Measurements from ENCODE around the gene TERF2IP. TPM values are rescaled to one million over a fixed set of nuclear protein-coding genes. Genes with fewer than 3 reads are reported as not detected.

TERF2IP gene
- total RNA-seq, 4 donors from 2014 or later = 87.0 to 127 (median 120) TPM

GRCh38 chr16:75614066-75614897 lies 33.3 kb upstream of the TERF2IP start:
- Histone ChIP-seq H3K9me3 (no peaks in the 10 kb centered on the region), H3K36me3 (peaks cover 0 to 96% (median 18%) of the 10 kb centered on the region in 3 donors), H3K4me3 (no peak overlapping the region), H3K27me3 (no peaks in the 10 kb centered on the region), H3K27ac (no peak overlapping the region), H3K4me1 (no peaks in the 10 kb centered on the region)
- no peak for DNase-seq (ENCODE audit: low spot score in 2 of 2)
- TF ChIP-seq, protein P1, sequence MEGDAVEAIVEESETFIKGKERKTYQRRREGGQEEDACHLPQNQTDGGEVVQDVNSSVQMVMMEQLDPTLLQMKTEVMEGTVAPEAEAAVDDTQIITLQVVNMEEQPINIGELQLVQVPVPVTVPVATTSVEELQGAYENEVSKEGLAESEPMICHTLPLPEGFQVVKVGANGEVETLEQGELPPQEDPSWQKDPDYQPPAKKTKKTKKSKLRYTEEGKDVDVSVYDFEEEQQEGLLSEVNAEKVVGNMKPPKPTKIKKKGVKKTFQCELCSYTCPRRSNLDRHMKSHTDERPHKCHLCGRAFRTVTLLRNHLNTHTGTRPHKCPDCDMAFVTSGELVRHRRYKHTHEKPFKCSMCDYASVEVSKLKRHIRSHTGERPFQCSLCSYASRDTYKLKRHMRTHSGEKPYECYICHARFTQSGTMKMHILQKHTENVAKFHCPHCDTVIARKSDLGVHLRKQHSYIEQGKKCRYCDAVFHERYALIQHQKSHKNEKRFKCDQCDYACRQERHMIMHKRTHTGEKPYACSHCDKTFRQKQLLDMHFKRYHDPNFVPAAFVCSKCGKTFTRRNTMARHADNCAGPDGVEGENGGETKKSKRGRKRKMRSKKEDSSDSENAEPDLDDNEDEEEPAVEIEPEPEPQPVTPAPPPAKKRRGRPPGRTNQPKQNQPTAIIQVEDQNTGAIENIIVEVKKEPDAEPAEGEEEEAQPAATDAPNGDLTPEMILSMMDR (IDR thresholded peaks at IDR 0.05) = no peak
- TF ChIP-seq POLR2A (IDR thresholded peaks at IDR 0.05) = no peak
- TF ChIP-seq EP300 (IDR thresholded peaks at IDR 0.05) = no peak
- 94% methylated on average over 4 of the region's 4 CpGs for WGBS, 2 donors

- H3K9me3 ChIP-seq = no peaks in the 10 kb centered on the region
- no peaks in the 10 kb centered on the region for H3K27me3 ChIP-seq
- peaks cover 0 to 6% (median 0%) of the 10 kb centered on the region in 4 donors for H3K4me1 ChIP-seq
- DNase-seq (ENCODE audit: low spot score in 2 of 2) = no peak
- no peak overlapping the region for H3K27ac ChIP-seq
- WGBS, 2 donors = 93% methylated on average over 2 of the region's 2 CpGs
- H3K4me3 ChIP-seq = no peak overlapping the region
- TF ChIP-seq POLR2A (IDR thresholded peaks at IDR 0.05) (no peak), EP300 (IDR thresholded peaks at IDR 0.05) (no peak)
- TF ChIP-seq, protein P1 (IDR thresholded peaks at IDR 0.05) = no peak
- peaks cover 0 to 95% (median 18%) of the 10 kb centered on the region in 3 donors for H3K36me3 ChIP-seq
These were observed 32.0 kb upstream of the TERF2IP start for GRCh38 chr16:75615619-75616018.

DNA sequence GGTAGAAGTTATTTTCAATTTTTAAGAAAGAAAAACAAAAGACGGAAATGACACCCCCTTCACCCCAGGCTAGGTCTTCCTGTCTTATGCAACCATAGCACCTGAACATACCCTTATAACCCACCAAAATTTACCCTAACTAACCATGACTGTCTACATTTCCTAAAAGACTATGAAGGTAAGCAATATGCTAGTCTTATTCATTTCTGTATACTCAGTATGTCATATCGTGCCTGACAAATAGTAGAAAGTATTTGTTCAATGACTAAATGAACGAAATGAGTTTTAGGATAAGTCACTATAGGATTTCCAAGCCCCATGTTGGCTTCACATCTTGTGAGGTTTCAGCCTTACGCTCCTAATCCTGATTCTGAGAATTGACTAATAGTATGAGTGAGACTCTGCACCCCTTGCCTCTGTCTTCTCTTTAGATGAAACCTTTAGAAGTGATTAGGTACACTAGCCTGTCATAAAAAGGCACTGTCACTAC lies 31.0 kb upstream of the TERF2IP start:
- Histone ChIP-seq H3K36me3 (peaks cover 0 to 85% (median 18%) of the 10 kb centered on the region in 3 donors), H3K4me1 (peaks cover 0 to 15% (median 5%) of the 10 kb centered on the region in 4 donors), H3K27me3 (no peaks in the 10 kb centered on the region), H3K9me3 (no peaks in the 10 kb centered on the region), H3K4me3 (no peak overlapping the region), H3K27ac (no peak overlapping the region)
- 93 to 94% methylated on average over 4 of the region's 4 CpGs for WGBS, 2 donors
- TF ChIP-seq, protein P1 (IDR thresholded peaks at IDR 0.05) = no peak
- no peak for TF ChIP-seq POLR2A (IDR thresholded peaks at IDR 0.05)
- no peak for DNase-seq (ENCODE audit: low spot score in 2 of 2)

DNA sequence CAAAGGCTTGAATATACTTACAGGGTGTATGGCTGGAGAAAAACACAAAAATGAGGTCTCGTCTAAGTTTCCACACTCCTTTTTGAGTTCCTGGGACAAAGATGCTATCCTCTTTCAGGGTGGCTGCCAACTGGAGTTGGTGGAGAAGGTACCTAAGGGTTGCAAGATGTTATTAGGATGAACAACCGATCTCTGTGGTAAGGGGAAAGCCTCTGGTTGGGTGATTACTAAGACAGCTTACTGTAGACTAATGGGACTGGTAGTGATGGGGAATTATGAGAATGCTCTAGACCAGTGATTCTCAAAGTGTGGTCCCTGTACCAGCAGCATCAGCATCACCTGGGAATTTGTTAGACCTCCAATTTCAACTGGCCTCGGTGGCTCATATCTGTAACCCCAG lies 30.5 kb upstream of the TERF2IP start:
- Histone ChIP-seq H3K4me3 (no peak overlapping the region), H3K27me3 (no peaks in the 10 kb centered on the region), H3K9me3 (no peaks in the 10 kb centered on the region), H3K27ac (no peak overlapping the region), H3K36me3 (peaks cover 0 to 80% (median 13%) of the 10 kb centered on the region in 3 donors), H3K4me1 (peaks cover 0 to 21% (median 11%) of the 10 kb centered on the region in 4 donors)
- WGBS, 2 donors = 91 to 95% methylated on average over 3 of the region's 3 CpGs
- no peak for DNase-seq (ENCODE audit: low spot score in 2 of 2)
- TF ChIP-seq POLR2A (IDR thresholded peaks at IDR 0.05) = no peak
- TF ChIP-seq EP300 (IDR thresholded peaks at IDR 0.05) = no peak
- TF ChIP-seq, protein P1 (IDR thresholded peaks at IDR 0.05) = no peak

- Histone ChIP-seq H3K27ac (no peak overlapping the region), H3K9me3 (no peaks in the 10 kb centered on the region), H3K27me3 (no peaks in the 10 kb centered on the region), H3K4me1 (peaks cover 0 to 26% (median 14%) of the 10 kb centered on the region in 4 donors), H3K36me3 (peaks cover 0 to 63% (median 7%) of the 10 kb centered on the region in 3 donors), H3K4me3 (no peak overlapping the region)
- TF ChIP-seq EP300 (IDR thresholded peaks at IDR 0.05) (no peak), POLR2A (IDR thresholded peaks at IDR 0.05) (no peak)
- TF ChIP-seq, protein P1 (IDR thresholded peaks at IDR 0.05) = no peak
- DNase-seq (ENCODE audit: low spot score in 2 of 2) = no peak
- 92 to 95% methylated on average over 2 of the region's 2 CpGs for WGBS, 2 donors
These were observed 28.8 kb upstream of the TERF2IP start for GRCh38 chr16:75618780-75619179.
